IPS-18c (cell line): ENCODE measurements around the gene MARK2.

Source experiments
- H3K4me3 ChIP-seq: 2 replicates; pipeline ENCODE4 v1.7.0; 2013; ENCODE audit warnings: low read depth, mild to moderate bottlenecking, low read length, moderate library complexity; ENCODE audit not compliant: insufficient read depth
- H3K9me3 ChIP-seq: one replicate; pipeline ENCODE4 v1.6.1; 2013; ENCODE audit warnings: mild to moderate bottlenecking, low read length, moderate library complexity; ENCODE audit not compliant: control insufficient read depth, insufficient read depth

The MARK2 gene

DNA sequence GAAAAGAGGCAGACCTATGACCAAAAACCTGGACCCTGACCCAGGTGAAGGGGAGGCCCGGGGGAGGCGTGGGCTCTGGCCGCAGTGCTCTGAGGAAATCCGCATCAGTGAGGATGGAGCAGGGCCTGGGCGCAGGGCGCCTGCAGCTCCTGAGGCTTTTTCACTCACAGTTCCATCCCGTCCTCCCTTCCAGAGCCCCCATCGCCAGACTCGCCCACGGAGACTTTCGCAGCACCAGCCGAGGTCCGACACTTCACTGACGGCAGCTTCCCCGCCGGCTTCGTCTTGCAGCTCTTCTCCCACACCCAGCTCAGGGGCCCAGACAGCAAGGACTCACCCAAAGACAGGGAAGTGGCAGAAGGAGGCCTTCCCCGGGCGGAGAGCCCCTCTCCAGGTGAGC is 20.3 kb upstream of the MARK2 start:
- Histone ChIP-seq H3K4me3 (no peak overlapping the region), H3K9me3 (no peaks in the 10 kb centered on the region)

DNA sequence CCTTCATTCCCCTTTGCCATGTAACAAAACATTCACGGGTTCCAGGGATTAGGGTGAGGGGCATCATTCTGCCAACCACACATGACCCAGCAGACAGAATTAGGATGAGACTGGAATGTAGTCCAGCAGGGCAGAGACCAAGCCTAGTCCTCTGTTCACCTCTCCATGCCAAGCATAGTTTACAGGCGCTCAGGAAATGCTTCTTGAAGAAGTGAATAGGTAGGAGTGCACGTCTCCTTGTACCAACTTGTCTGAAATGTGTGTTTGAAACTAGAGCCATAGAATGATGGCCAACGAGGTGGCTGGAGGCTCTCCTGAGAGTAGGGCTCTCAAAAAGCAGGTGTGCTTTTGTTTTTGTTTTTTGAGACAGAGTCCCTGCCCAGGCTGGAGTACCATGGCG is 17.5 kb upstream of the MARK2 start:
- no peak overlapping the region for H3K4me3 ChIP-seq
- no peaks in the 10 kb centered on the region for H3K9me3 ChIP-seq

DNA sequence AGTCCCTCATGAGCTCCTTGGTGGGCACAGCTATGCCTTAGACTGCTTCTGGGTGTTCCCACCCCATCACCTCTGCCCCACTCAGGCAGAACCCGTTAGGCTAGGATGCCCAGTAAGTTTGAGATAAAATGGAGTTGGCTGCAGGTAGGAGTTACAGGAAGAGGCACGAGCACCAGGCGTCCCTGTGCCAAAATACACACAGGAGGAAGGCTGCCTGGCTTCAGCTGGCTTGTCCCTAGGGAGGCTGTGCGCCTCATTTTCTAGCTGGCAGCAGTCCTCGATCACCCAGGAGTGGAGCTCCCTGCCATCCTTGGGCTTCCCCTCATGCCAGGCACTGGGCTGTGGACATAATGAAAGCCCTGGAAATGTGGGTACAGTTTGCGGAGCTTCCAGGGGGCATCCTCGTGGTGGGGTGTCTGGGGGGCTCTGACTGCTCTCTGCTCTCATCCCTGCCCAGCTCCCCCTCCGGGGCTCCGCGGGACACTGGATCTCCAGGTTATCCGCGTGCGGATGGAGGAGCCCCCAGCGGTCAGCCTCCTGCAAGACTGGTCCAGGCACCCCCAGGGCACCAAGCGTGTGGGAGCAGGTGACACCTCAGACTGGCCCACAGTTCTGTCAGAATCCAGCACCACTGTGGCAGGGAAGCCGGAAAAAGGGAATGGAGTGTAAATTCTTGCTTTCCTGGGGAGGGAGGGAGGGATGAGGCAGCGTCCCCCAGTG is 12.3 kb upstream of the MARK2 start:
- no peak overlapping the region for H3K4me3 ChIP-seq
- no peaks in the 10 kb centered on the region for H3K9me3 ChIP-seq

DNA sequence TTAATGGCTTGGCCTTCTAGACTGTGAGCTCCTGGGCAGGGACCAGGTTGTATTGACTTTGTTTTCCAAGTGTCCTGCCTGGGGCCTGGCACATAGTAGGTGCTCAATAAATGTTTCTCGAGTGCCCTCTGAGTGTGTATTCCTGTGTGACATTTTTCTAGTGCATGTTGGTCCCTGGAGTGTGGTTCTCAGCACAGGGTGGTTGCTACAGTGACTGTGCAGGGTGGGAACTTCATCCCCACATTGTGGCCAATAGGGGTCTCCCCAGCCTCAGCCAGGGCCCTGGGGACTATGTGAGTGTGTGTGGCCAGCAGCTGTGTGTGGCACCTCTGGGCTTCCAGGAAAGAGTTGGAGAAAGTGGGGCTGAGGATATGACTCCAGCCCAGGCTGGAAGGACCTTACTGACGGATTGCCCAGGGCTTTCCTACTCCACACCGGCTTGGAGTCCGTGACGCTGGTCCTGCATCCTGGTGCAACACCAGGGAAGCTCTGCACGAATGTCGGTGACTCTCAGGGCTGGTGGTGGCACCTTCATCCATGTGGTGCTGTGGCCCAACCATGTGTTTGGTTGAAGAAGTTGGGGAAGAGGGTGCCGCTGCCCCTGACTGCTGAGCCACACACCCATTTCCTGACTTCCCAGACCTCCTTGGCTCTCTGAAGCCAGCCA is 9.0 kb upstream of the MARK2 start:
- Histone ChIP-seq H3K4me3 (no peak overlapping the region), H3K9me3 (no peaks in the 10 kb centered on the region)

DNA sequence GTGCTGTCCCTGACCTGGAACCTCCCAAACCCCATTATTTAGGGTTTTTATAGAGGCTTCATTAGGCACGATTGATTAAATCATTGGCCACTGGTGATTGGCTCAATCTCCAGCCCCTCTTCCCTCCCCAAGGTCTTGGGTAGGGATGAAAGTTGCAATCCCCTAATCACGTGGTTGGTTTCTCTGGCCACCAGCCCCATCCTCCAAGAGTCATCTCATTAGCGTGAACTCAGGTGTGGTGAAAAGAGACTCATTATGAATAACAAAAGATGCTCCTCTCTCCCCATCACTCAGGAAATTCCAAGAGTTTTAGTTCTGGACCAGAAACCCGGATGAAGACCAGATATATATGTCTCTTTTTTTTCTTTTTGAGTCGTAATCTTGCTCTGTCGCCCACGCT is 7.6 kb upstream of the MARK2 start:
- Histone ChIP-seq H3K4me3 (no peak overlapping the region), H3K9me3 (no peaks in the 10 kb centered on the region)

DNA sequence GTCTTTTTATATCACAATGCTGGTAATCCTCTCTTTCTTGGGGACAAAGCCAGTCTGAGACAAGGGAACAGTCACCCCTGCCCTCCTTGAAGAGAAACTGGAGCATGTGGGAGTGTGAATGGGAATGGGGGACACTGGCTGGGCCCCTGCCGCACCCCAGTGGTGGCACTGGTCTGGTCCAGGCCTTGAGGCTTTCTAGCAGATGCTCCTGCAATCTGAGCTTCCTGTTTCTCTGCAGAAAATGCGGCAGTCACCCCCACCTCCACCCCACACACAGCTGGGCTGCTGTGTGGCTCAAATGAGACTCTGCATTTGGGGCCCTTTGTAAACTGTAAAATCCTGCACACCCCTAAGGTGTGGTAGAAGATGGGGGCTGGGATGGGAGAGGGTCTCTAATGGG is 6.6 kb upstream of the MARK2 start:
- H3K9me3 ChIP-seq, result no peaks in the 10 kb centered on the region
- H3K4me3 ChIP-seq, result no peak overlapping the region

DNA sequence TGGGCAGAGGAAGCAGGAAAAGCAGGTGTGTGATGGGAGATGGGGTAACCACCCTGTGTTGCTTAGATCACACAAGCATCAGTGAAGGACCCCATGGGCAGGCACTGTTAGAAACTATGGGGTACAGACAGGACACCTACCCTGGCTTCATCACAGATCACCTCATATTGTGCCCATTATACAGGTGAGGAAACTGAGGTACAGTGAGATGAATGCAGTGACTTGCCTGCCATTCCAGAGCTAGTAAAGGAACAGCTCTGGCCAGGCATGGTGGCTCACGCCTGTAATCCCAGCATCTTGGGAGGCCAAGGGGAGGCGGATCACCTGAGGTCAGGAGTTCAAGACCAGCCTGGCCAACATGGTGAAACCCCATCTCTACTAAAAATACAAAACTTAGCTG is 5.9 kb upstream of the MARK2 start:
- Histone ChIP-seq H3K4me3 (no peak overlapping the region), H3K9me3 (no peaks in the 10 kb centered on the region)

DNA sequence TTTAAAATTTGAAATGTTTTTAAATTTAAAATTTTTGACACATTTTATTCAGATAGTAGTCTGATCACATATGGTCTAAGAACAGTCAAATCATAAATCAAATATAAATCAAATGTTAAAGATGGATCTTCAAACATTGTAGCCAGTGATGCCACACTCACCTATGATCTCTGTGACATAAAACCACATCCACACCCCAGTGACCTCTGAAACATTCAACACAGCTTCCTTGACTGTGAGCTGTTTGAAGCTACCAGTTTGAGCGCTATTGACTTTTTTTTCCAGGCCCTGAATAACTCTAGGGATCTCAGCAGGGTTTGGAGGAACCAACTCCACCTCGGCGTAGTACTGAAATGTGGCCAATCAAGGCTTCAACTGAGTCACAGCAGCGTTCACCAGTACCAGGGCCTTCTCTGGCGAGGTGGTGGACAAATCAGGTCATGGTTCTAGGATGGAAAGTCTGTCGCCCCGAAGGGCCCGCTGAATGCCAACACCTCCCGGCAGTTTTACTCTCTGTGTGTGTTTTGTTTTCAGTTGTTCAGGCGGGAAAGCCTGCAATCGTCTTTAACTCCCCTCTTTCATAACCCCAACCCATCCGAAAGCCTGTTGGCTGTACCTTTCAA is 4.3 kb upstream of the MARK2 start:
- H3K4me3 ChIP-seq, result no peak overlapping the region
- no peaks in the 10 kb centered on the region for H3K9me3 ChIP-seq

DNA sequence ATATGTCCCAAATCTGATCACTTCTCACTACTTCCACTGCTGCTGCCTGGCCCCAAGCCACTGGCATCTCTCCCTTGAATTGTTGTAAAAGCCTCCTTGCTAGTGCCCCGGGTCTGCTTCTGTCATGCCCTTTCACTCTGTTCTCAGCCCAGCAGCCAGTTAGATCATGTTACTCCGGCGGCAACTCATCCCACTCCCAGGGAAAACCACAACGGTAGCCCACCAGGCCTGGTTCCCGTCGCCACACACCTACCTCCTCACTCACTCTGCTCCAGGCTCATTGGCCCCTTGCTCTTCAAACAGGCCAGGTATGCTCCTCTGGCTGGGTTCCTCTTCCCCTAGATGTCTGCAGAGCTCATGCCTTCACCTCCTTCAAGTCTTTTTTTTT is 3.8 kb upstream of the MARK2 start:
- Histone ChIP-seq H3K4me3 (no peak overlapping the region), H3K9me3 (no peaks in the 10 kb centered on the region)

DNA sequence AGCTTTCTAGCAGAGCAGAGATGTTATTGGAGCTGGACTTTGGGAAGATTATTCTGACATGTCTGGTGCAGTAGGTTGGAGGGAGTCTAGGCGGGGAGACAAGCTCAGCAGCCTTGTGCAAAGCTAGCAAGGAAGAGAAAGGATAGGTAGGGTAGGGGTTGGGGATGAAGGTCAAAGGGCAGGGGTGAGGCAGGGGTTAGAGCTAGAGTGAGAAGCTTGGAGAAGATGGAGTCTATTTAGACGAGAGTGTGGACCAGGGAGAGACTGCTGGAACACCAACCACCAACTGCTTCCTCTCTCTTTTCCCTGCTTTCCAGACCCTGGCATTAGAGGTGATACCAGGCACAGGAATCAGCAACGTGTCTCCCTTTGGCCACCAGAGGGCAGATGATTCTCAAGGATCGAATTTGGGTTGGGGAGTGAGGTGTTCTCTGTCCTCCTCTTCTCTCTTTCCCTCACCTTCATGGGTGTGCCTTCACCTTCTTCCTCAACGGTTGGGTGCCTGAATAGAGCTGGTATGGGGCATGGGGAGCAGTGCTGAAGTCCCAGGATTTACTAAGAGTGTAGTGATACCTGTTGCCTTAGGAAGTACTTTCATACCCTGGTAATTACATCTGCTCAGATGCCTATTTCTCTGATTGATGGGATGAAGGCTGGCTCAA is 1.8 kb upstream of the MARK2 start:
- H3K4me3 ChIP-seq, result no peak overlapping the region
- no peaks in the 10 kb centered on the region for H3K9me3 ChIP-seq

DNA sequence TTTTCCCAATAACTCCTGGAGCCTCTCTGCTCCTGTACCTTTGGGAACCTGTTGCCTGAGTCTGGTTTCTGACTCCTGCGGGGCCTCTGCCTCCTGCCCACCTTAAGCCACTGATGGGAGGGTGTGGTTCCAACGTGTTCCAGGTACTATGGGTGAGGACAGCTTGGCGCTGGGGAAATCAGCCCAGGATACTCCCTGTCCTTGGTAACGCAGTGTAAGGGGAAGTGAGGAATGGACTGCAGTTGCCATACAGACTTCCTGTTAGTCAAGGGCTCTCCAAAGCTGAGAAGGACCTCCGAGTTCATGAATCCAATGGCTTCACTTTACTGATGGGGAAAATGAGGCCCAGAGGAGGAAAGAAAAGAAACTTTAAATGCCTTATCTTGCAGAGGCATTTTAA is 1.2 kb upstream of the MARK2 start:
- no peaks in the 10 kb centered on the region for H3K9me3 ChIP-seq
- H3K4me3 ChIP-seq, result no peak overlapping the region

DNA sequence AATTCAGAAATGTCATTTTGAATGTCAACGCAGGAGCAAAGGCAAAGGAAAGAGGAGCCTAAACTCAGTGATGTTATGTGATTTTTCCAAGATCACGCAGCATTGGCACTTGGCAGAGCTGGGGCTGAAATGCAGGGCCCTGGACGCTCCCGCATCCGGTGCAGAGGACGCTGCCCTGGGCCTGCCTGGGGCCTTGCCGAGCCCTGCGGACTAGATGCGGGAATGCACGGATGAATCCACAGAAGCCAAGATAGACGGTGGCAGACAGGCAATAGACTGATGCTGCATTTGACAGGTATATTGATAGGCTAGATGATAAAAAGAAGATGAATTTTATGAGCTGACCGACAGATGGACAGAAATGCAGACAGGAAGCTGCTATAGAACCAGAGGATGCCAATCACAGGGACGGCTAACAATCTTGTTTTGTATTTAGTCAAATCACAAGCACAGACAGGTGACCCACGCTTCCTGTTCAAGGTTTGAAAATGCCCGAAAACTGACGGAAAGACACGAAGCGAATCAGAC is 696 bp upstream of the MARK2 start:
- Histone ChIP-seq H3K4me3 (no peak overlapping the region; the same call in 1 of the 2 replicates), H3K9me3 (no peaks in the 10 kb centered on the region)

DNA sequence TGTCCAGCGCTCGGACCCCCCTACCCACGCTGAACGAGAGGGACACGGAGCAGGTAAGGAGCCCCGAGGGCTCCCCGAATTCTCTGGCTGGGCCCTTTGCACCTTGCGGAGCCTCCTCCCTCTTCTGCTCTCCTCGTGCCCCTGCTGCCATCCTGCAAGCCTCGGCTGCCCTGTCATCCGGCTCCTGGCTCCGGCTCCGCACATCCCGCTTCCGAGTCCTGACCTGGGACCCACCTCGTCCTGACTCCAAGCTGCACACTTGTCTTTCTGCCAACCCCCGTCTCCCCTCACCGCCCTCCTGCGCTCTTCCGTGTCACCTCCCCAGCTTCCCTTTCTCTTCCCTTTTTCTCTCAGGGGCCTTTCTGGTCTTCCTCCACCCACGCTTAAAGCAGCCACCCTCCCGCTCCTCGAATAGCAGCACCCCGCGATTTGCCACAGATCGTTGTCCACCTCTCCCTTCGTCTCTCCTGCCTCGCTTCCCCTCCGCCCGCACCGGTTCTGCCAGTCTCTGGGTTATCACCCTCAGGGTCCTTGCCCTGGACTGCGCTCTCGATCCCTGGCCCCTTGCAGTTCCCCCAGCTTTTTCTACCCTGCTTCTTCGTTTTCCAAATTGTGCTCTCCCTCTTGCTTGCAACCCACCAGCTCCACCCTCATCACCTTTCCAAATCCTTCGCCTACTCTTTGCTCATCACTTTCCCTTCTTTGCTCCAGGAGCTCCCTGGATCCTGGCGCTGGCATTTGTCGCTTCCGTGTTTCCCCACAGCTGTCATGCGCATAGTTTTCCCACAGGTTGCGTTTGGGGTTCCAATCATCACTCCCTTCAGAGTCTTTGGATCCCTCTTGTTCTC is 822 bp downstream of the MARK2 start:
- Histone ChIP-seq H3K4me3 (peak overlapping the region; percentile 88), H3K9me3 (no peaks in the 10 kb centered on the region)

DNA sequence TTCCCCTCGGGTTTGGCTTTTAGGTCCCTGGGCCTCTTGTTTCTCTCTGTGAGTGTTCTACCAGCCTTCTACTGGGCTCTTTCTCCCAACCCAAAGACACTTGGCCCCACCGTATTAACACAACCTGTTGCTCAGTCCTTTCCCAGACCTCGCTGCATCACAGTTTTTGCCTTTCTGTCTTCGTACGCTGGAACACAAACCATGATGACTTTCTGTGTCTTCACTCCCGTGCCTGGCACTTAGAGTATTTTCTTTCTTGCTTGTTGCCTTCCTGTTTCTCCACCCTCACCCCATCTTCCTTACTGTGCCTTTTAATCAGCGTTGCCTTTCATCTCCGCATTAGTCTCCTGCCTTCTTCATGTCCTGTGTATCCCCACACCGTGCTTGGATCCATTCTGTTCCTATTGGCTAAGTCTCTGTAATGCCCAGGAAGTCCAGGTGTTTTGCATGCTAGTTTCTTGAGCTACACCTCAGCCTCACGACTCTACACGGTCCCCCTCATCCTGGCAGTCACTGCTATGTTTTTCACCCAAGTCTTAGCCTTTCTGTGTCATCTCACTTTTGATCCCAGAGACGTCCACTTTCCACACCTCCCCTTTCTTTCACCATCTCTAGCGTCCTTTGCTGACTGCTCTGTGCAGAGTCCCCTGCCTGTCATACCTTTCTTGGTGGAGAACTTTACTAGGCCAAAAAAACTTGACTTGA is 1.6 kb downstream of the MARK2 start:
- H3K9me3 ChIP-seq, result no peaks in the 10 kb centered on the region
- H3K4me3 ChIP-seq, result peak overlapping the region; percentile 88

DNA sequence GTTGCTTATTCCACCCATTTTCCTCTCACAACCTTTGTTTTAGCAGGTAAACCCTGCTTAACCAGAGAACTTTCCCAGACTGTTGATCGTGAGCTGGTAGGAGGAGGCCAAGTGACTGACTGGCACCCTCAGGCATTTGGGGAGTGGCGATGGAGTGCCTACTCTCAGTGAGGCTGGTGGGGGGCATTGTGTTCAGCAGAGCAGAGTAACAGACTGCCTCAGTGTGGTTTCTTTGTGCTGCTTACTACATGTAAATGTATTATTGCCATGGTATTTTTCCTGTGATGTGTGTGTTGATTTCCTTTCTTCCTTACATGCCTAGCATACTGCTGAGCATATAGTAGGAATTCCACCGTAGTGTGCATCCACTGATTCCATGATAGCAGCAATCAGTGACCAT is 2.6 kb downstream of the MARK2 start:
- no peaks in the 10 kb centered on the region for H3K9me3 ChIP-seq
- no peak overlapping the region for H3K4me3 ChIP-seq

DNA sequence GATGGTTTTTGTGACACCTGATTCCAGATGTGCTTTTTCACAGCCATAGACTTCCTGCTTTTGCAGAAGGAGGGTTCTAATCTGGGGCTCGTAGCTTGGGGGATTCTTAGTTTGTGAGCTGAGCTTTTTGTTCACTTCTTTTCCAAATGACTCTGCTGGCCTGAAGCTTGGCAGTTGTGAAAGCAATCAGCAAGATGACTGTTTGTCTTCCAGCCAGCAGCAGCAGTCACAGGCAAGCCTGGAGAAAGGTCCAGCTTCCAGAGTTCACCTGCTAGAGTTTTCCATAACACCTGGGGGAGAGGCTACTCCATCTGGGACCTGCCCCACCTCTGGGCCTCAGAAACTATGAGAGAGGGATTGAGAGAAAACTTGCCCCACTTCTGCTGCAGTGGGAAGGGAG is 4.1 kb downstream of the MARK2 start:
- Histone ChIP-seq H3K4me3 (0 out of 2 replicates have a peak overlapping the region, but pooled peaks have one; percentile 15), H3K9me3 (no peaks in the 10 kb centered on the region)
